Measurements from ENCODE around the gene DAB1. TPM values are rescaled to one million over a fixed set of nuclear protein-coding genes. Genes with fewer than 3 reads are reported as not detected.

Gene DAB1
- total RNA-seq, 1 experiment from 2014 or later, result not detected

DNA sequence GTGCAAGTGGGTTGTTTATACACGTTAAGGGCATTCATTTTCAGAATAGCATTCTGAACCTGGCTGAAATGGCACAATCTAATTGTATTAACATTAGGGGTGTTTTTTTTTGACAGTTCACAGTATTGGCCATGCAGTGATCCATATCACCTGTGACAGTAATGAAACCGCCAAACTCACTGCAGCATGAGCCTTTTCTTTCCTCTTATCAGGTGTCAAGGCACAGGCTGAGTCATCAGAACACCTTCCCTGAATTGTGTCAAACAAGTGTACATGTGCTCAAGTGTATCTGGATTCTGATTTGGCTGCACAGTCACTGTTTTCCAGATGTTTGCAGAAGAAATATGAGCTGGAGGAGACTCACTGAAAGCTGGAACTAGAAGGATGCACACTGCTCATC, 410.3 kb downstream of the DAB1 start (continued):
- TF ChIP-seq, protein P1, sequence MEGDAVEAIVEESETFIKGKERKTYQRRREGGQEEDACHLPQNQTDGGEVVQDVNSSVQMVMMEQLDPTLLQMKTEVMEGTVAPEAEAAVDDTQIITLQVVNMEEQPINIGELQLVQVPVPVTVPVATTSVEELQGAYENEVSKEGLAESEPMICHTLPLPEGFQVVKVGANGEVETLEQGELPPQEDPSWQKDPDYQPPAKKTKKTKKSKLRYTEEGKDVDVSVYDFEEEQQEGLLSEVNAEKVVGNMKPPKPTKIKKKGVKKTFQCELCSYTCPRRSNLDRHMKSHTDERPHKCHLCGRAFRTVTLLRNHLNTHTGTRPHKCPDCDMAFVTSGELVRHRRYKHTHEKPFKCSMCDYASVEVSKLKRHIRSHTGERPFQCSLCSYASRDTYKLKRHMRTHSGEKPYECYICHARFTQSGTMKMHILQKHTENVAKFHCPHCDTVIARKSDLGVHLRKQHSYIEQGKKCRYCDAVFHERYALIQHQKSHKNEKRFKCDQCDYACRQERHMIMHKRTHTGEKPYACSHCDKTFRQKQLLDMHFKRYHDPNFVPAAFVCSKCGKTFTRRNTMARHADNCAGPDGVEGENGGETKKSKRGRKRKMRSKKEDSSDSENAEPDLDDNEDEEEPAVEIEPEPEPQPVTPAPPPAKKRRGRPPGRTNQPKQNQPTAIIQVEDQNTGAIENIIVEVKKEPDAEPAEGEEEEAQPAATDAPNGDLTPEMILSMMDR (IDR thresholded peaks at IDR 0.05 in 2 of 3, conservative IDR thresholded peaks at IDR 0.05 in 1 of 3; ENCODE audit: borderline replicate concordance in 1 of 3, insufficient read depth in 1 of 3, low read depth in 2 of 3, low read length in 2 of 3), result no peak

DNA sequence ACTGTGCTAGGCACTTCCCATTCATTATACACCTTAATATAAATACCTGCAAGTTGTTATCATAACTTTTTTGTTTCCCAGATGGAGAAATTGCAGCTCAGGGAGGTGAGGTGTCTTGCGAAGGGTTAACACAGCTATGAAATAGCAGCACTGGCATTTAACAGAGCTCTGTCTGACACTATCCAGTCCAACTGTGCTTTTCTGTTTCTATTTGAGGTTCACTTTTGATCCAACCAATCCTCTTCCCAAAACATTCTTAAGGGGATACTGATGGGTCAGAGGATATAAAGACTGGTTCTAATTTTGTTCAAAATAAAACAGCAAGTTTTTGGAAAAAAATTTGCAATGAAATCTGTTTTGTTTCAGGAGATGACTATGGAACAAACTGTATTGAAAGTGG, 411.5 kb downstream of the DAB1 start:
- ATAC-seq (no peak), DNase-seq (ENCODE audit: low read depth, low spot score) (no peak)
- ChIA-PET POLR2A (no interaction called here), RAD21 (ENCODE audit: low non-redundant PET in 1 of 2, low total read pairs in 2 of 2, uncharacterized antibody in 2 of 2, unreplicated experiment in 2 of 2) (no interaction called here), CTCF (no interaction called here)
- TF ChIP-seq, protein P2, sequence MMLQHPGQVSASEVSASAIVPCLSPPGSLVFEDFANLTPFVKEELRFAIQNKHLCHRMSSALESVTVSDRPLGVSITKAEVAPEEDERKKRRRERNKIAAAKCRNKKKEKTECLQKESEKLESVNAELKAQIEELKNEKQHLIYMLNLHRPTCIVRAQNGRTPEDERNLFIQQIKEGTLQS (IDR thresholded peaks at IDR 0.05), result no peak
- Histone ChIP-seq H3K9ac (ENCODE audit: low read length) (no peak overlapping the region), H3K27ac (ENCODE audit: low read depth, low read length) (no peak overlapping the region), H3K9me2 (ENCODE audit: insufficient read depth) (no peaks in the 10 kb centered on the region), H3K36me3 (ENCODE audit: control insufficient read depth in 1 of 2, insufficient read depth in 2 of 2, low read length in 2 of 2) (no peaks in the 10 kb centered on the region), H3K79me2 (ENCODE audit: insufficient read depth, low read length) (no peaks in the 10 kb centered on the region), H3K4me1 (ENCODE audit: control insufficient read depth in 1 of 2, insufficient read depth in 2 of 2, low read length in 2 of 2) (no peaks in the 10 kb centered on the region), H2AFZ (ENCODE audit: low read depth, low read length, poor library complexity, severe bottlenecking) (no peak overlapping the region), H3K4me3 (replicated peaks in 1 of 2; ENCODE audit: low read depth in 1 of 2, low read length in 2 of 2) (no peak overlapping the region), H3K27me3 (ENCODE audit: insufficient read depth, low read length) (peaks cover 4% of the 10 kb centered on the region; the same call in 1 of the 2 replicates), H4K20me1 (ENCODE audit: insufficient read depth) (no peaks in the 10 kb centered on the region), H3K9me3 (ENCODE audit: control insufficient read depth in 1 of 2, insufficient read depth in 1 of 2, low read depth in 1 of 2, low read length in 2 of 2) (no peaks in the 10 kb centered on the region), H3K4me2 (ENCODE audit: low read length) (no peak overlapping the region)
- no TSS peak for BruUV-seq (replicated peaks)
- intact Hi-C loops (cut with micrococcal nuclease), result loop anchor here (5.0 to 10.0 kb wide), 2 partner anchors 58 to 280 kb away; no protein-coding TSS in a partner anchor

DNA sequence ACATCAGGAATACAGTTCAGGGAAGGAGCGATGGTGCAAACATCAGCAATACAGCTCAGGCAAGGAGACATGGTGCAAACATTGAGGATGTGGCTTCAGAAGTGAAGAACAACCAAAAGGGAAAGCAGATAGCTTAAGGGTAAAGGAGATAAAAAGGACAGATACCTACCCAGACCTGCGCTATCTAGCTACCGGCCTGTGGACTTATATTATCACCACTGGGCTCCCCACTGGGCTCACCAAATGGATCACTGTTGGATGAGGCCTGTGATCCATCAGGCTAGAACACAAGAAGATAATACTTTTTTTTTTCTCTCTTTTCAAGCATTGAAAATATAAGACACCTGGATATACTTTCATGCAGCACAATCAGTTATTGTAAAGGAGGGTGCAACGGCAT, 413.3 kb downstream of the DAB1 start:
- no peak for ATAC-seq
- POLR2A ChIA-PET, result no interaction called here
- BruUV-seq (replicated peaks), result no TSS peak
- TF ChIP-seq POLR2AphosphoS5 (IDR thresholded peaks at IDR 0.05; ENCODE audit: low read depth, low read length), result no peak
- TF ChIP-seq JUND (IDR thresholded peaks at IDR 0.05), result no peak
- no peak for TF ChIP-seq SIN3A (IDR thresholded peaks at IDR 0.05; ENCODE audit: low read depth)
- TF ChIP-seq, protein P2 (IDR thresholded peaks at IDR 0.05), result no peak
- no peak for TF ChIP-seq SRF (IDR thresholded peaks at IDR 0.05; ENCODE audit: low read depth)
- no peak for TF ChIP-seq TCF7L2 (IDR thresholded peaks at IDR 0.05; ENCODE audit: borderline replicate concordance, extremely low read depth, insufficient read depth, insufficient read length)
- no peak for TF ChIP-seq EGR1 (IDR thresholded peaks at IDR 0.05; ENCODE audit: low read depth)
- no peak for TF ChIP-seq ELF1 (IDR thresholded peaks at IDR 0.05; ENCODE audit: borderline replicate concordance, low read depth)
- TF ChIP-seq FOSL1 (IDR thresholded peaks at IDR 0.05; ENCODE audit: low read depth), result no peak
- TF ChIP-seq, protein P3, sequence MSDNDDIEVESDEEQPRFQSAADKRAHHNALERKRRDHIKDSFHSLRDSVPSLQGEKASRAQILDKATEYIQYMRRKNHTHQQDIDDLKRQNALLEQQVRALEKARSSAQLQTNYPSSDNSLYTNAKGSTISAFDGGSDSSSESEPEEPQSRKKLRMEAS (IDR thresholded peaks at IDR 0.05), result no peak
- TF ChIP-seq ZNF274 (IDR thresholded peaks at IDR 0.05; ENCODE audit: low read depth, low read length), result no peak
- TF ChIP-seq CBX3 (IDR thresholded peaks at IDR 0.05; ENCODE audit: low read depth), result no peak
- no peak for TF ChIP-seq ZFX (IDR thresholded peaks at IDR 0.05)

More for the DNA sequence above, 413.3 kb downstream of the DAB1 start:
- Histone ChIP-seq H3K36me3 (ENCODE audit: control insufficient read depth in 1 of 2, insufficient read depth in 2 of 2, low read length in 2 of 2) (no peaks in the 10 kb centered on the region), H3K4me1 (ENCODE audit: control insufficient read depth in 1 of 2, insufficient read depth in 2 of 2, low read length in 2 of 2) (no peaks in the 10 kb centered on the region), H4K20me1 (ENCODE audit: insufficient read depth) (no peaks in the 10 kb centered on the region), H3K27me3 (ENCODE audit: insufficient read depth, low read length) (peaks cover 4% of the 10 kb centered on the region; the same call in 1 of the 2 replicates), H3K4me2 (ENCODE audit: low read length) (no peak overlapping the region), H3K4me3 (replicated peaks in 1 of 2; ENCODE audit: low read depth in 1 of 2, low read length in 2 of 2) (no peak overlapping the region), H3K27ac (ENCODE audit: low read depth, low read length) (no peak overlapping the region), H3K9ac (ENCODE audit: low read length) (no peak overlapping the region), H3K9me3 (ENCODE audit: control insufficient read depth in 1 of 2, insufficient read depth in 1 of 2, low read depth in 1 of 2, low read length in 2 of 2) (no peaks in the 10 kb centered on the region), H3K79me2 (ENCODE audit: insufficient read depth, low read length) (no peaks in the 10 kb centered on the region), H3K9me2 (ENCODE audit: insufficient read depth) (no peaks in the 10 kb centered on the region), H2AFZ (ENCODE audit: low read depth, low read length, poor library complexity, severe bottlenecking) (no peak overlapping the region)
- RAD21 ChIA-PET (ENCODE audit: low non-redundant PET in 1 of 2, low total read pairs in 2 of 2, uncharacterized antibody in 2 of 2, unreplicated experiment in 2 of 2), result no interaction called here
- CTCF ChIA-PET, result no interaction called here
- DNase-seq (ENCODE audit: low read depth, low spot score), result no peak
- intact Hi-C loops (cut with micrococcal nuclease), result loop anchor here (5.0 to 10.0 kb wide), 2 partner anchors 56 to 282 kb away; no protein-coding TSS in a partner anchor

Data from HCT116 (cell line).